Smooth muscle cell (in vitro differentiated cells): ENCODE results near the gene PDE2A. TPM values are rescaled to one million over a fixed set of nuclear protein-coding genes. Genes with fewer than 3 reads are reported as not detected.

Experiments
- DNase-seq: peaks from one replicate; lab custom pipeline; 2025; ENCODE audit not compliant: unreplicated experiment; lab: John Stamatoyannopoulos, UW
- H2AFZ ChIP-seq: fragments of 200-600 bp; sonication (generic); 2 replicates; pipeline ENCODE4 v1.6.0; 2016; ENCODE audit warnings: antibody characterized with exemption, low read depth, mild to moderate bottlenecking
- H3F3A ChIP-seq: fragments of 200-600 bp; sonication (generic); 2 replicates; pipeline ENCODE4 v1.6.0; 2017; ENCODE audit warnings: antibody characterized with exemption, low read depth
- H3K27ac ChIP-seq: fragments of 200-600 bp; sonication (generic); 2 replicates; pipeline ENCODE4 v1.5.1; 2016; ENCODE audit warnings: low read depth, mild to moderate bottlenecking
- H3K27me3 ChIP-seq: fragments of 200-600 bp; sonication (generic); 2 replicates; pipeline ENCODE4 v1.6.1; 2016; ENCODE audit warnings: low read depth, mild to moderate bottlenecking
- H3K36me3 ChIP-seq: fragments of 200-600 bp; sonication (generic); 2 replicates; pipeline ENCODE4 v1.5.1; 2016; ENCODE audit warnings: low read depth
- H3K4me1 ChIP-seq: fragments of 200-600 bp; sonication (generic); 2 replicates; pipeline ENCODE4 v1.5.1; 2016; ENCODE audit warnings: low read depth
- H3K4me2 ChIP-seq: fragments of 200-600 bp; sonication (generic); 2 replicates; pipeline ENCODE4 v1.6.0; 2016; ENCODE audit warnings: mild to moderate bottlenecking
- H3K4me3 ChIP-seq: fragments of 200-600 bp; sonication (generic); 2 replicates; pipeline ENCODE4 v1.5.1; 2016; ENCODE audit warnings: mild to moderate bottlenecking
- H3K79me2 ChIP-seq: fragments of 200-600 bp; sonication (generic); 2 replicates; pipeline ENCODE4 v1.6.0; 2016; ENCODE audit warnings: low read depth, mild to moderate bottlenecking
- H3K9ac ChIP-seq: fragments of 200-600 bp; sonication (generic); 2 replicates; pipeline ENCODE4 v1.6.0; 2016; ENCODE audit warnings: low read depth
- H3K9me3 ChIP-seq: fragments of 200-600 bp; sonication (generic); replicated peaks from 2 replicates; pipeline ENCODE4 v1.5.1; 2016; ENCODE audit warnings: low read depth
- H4K20me1 ChIP-seq: fragments of 200-600 bp; sonication (generic); 2 replicates; pipeline ENCODE4 v1.6.0; 2016; ENCODE audit warnings: low read depth
- CTCF ChIP-seq: fragments of 200-600 bp; sonication (generic); IDR thresholded peaks from 2 replicates; pipeline ENCODE4 v1.5.1; 2017; ENCODE audit warnings: borderline replicate concordance, mild to moderate bottlenecking, antibody characterized with exemption; ENCODE audit not compliant: insufficient read depth, poor library complexity, severe bottlenecking
- WGBS: methylation state at CpG from one replicate; pipeline ENCODE4 v1.1.7; 2016; ENCODE audit warnings: low lambda C conversion rate; 5-methylcytosine and 5-hydroxymethylcytosine counted together
- polyA plus RNA-seq: library from polyadenylated mRNA; unstranded; fragments of >200 nt; fragmentation: Nextera tagmentation; extraction: Ambion mirVana; gene quantifications from 2 replicates; pipeline ENCODE4 v1.2.1, GENCODE V29; 2016
- total RNA-seq: library from RNA; depleted of rRNA; stranded (reverse); fragments of >200 nt; gene quantifications from 2 replicates; pipeline ENCODE4 v1.2.3, GENCODE V29; 2014

The PDE2A gene
- total and polyA plus RNA-seq, 2 experiments from 2014 or later = 1.0 TPM; not detected in 1

- peaks cover 26% of the 10 kb centered on the region for H3K27me3 ChIP-seq
- H3K9ac ChIP-seq = no peak overlapping the region
- H3F3A ChIP-seq = no peaks in the 10 kb centered on the region
- 77% methylated on average over 6 of the region's 6 CpGs for WGBS
- no peaks in the 10 kb centered on the region for H3K79me2 ChIP-seq
- H4K20me1 ChIP-seq = no peaks in the 10 kb centered on the region
- no peaks in the 10 kb centered on the region for H3K36me3 ChIP-seq
- no peak overlapping the region for H3K4me3 ChIP-seq
- H3K9me3 ChIP-seq = no peaks in the 10 kb centered on the region
- TF ChIP-seq CTCF = no peak
- H2AFZ ChIP-seq = no peak overlapping the region
- no peak for DNase-seq
- no peak overlapping the region for H3K27ac ChIP-seq
- no peak overlapping the region for H3K4me2 ChIP-seq
- no peaks in the 10 kb centered on the region for H3K4me1 ChIP-seq
Observed at GRCh38 chr11:72614381-72614780, 59.8 kb downstream of the PDE2A start.

- DNase-seq = no peak
- 89% methylated on average over 7 of the region's 7 CpGs for WGBS
- no peaks in the 10 kb centered on the region for H3F3A ChIP-seq
- H3K4me1 ChIP-seq = no peaks in the 10 kb centered on the region
- H3K27ac ChIP-seq = no peak overlapping the region
- H3K79me2 ChIP-seq = no peaks in the 10 kb centered on the region
- H4K20me1 ChIP-seq = no peaks in the 10 kb centered on the region
- no peaks in the 10 kb centered on the region for H3K36me3 ChIP-seq
- no peak overlapping the region for H3K4me3 ChIP-seq
- H3K9me3 ChIP-seq = no peaks in the 10 kb centered on the region
- TF ChIP-seq CTCF = no peak
- no peak overlapping the region for H2AFZ ChIP-seq
- no peak overlapping the region for H3K4me2 ChIP-seq
- H3K27me3 ChIP-seq = peaks cover 28% of the 10 kb centered on the region
- H3K9ac ChIP-seq = no peak overlapping the region
Observed at GRCh38 chr11:72613977-72614376, 60.2 kb downstream of the PDE2A start.

- H3K4me1 ChIP-seq = no peaks in the 10 kb centered on the region
- H4K20me1 ChIP-seq = no peaks in the 10 kb centered on the region
- H3K27ac ChIP-seq = no peak overlapping the region
- no peak for DNase-seq
- no peak overlapping the region for H3K4me2 ChIP-seq
- no peaks in the 10 kb centered on the region for H3F3A ChIP-seq
- peaks cover 28% of the 10 kb centered on the region for H3K27me3 ChIP-seq
- H3K36me3 ChIP-seq = no peaks in the 10 kb centered on the region
- WGBS = 83% methylated on average over 10 of the region's 10 CpGs
- H2AFZ ChIP-seq = no peak overlapping the region
- no peaks in the 10 kb centered on the region for H3K9me3 ChIP-seq
- no peak overlapping the region for H3K4me3 ChIP-seq
- H3K79me2 ChIP-seq = no peaks in the 10 kb centered on the region
- TF ChIP-seq CTCF = no peak
- no peak overlapping the region for H3K9ac ChIP-seq
Observed at GRCh38 chr11:72613450-72613849, 60.8 kb downstream of the PDE2A start.

GRCh38 chr11:72609476-72609875 lies 64.7 kb downstream of the PDE2A start:
- WGBS = 64% methylated on average over 8 of the region's 8 CpGs

More at GRCh38 chr11:72609476-72609875, 64.7 kb downstream of the PDE2A start:
- Histone ChIP-seq H3K9me3 (no peaks in the 10 kb centered on the region), H3K4me1 (no peaks in the 10 kb centered on the region), H2AFZ (no peak overlapping the region), H3K4me2 (no peak overlapping the region), H3K27ac (no peak overlapping the region), H3K79me2 (no peaks in the 10 kb centered on the region), H3K36me3 (no peaks in the 10 kb centered on the region), H3F3A (no peaks in the 10 kb centered on the region), H4K20me1 (no peaks in the 10 kb centered on the region), H3K4me3 (no peak overlapping the region), H3K9ac (no peak overlapping the region), H3K27me3 (peaks cover 35% of the 10 kb centered on the region)
- no peak for TF ChIP-seq CTCF
- DNase-seq = no peak
